Keratinocyte (primary cell): Measurements from ENCODE around the gene TTC21B. TPM values are rescaled to one million over a fixed set of nuclear protein-coding genes. Genes with fewer than 3 reads are reported as not detected.

Source experiments
- DNase-seq: peaks from one replicate; pipeline ENCODE4 v3.0.0-alpha.2; 2011; ENCODE audit warnings: low read depth, missing footprints, low spot score
- FAIRE-seq: peaks from 2 replicates; lab custom pipeline; 2011; peaks lifted over from hg19 to GRCh38; lab: Jason Lieb, UNC
- H2AFZ ChIP-seq: 2 replicates; pipeline ENCODE4 v1.6.0; 2012; ENCODE audit warnings: low read length, control low read depth, inconsistent platforms; ENCODE audit not compliant: control insufficient read depth
- H3K27ac ChIP-seq: 2 replicates; pipeline ENCODE4 v1.5.1; 2011; ENCODE audit warnings: low read length; ENCODE audit not compliant: control insufficient read depth, insufficient read depth
- H3K27me3 ChIP-seq: 3 replicates; pipeline ENCODE4 v1.6.0; 2011; ENCODE audit warnings: low read length; ENCODE audit not compliant: control insufficient read depth, insufficient read depth; ENCODE audit errors: extremely low read depth
- H3K36me3 ChIP-seq, 2 experiments: 2 replicates in 1 of 2; 3 replicates in 1 of 2; pipeline ENCODE4 v1.5.1; 2011; ENCODE audit warnings: low read length in 2 of 2, mild to moderate bottlenecking in 1 of 2; ENCODE audit not compliant: control insufficient read depth in 2 of 2, insufficient read depth in 2 of 2; ENCODE audit errors: extremely low read depth in 1 of 2
- H3K4me1 ChIP-seq: 3 replicates; pipeline ENCODE4 v1.5.1; 2011; ENCODE audit warnings: low read length; ENCODE audit not compliant: control insufficient read depth, insufficient read depth; ENCODE audit errors: extremely low read depth
- H3K4me2 ChIP-seq: 3 replicates; pipeline ENCODE4 v1.6.0; 2011; ENCODE audit warnings: low read depth, low read length; ENCODE audit not compliant: control insufficient read depth, insufficient read depth; ENCODE audit errors: extremely low read depth
- H3K4me3 ChIP-seq, 3 experiments: fragments of 200-600 bp in 1 of 3; sonication (generic) in 1 of 3; 2 replicates in 2 of 3; 3 replicates in 1 of 3; pipeline ENCODE4 v1.5.1; 2011 to 2016; ENCODE audit warnings: low read length in 3 of 3, mild to moderate bottlenecking in 3 of 3, control low read depth in 2 of 3, inconsistent platforms in 1 of 3, low read depth in 1 of 3, mixed read lengths in 1 of 3, mixed run types in 1 of 3, moderate library complexity in 1 of 3; ENCODE audit not compliant: control insufficient read depth in 2 of 3, insufficient read depth in 2 of 3; ENCODE audit errors: extremely low read depth in 1 of 3
- H3K79me2 ChIP-seq: 2 replicates; pipeline ENCODE4 v1.6.0; 2012; ENCODE audit warnings: low read length; ENCODE audit not compliant: control insufficient read depth, insufficient read depth
- H3K9ac ChIP-seq: 3 replicates; pipeline ENCODE4 v1.6.0; 2011; ENCODE audit warnings: low read length; ENCODE audit not compliant: control insufficient read depth, insufficient read depth; ENCODE audit errors: extremely low read depth
- H3K9me1 ChIP-seq: 3 replicates; pipeline ENCODE4 v1.6.0; 2011; ENCODE audit warnings: low read length; ENCODE audit not compliant: control insufficient read depth, insufficient read depth; ENCODE audit errors: extremely low read depth
- H3K9me3 ChIP-seq: 2 replicates; pipeline ENCODE4 v1.5.1; 2012; ENCODE audit warnings: low read depth, low read length; ENCODE audit not compliant: control insufficient read depth
- H4K20me1 ChIP-seq: 3 replicates; pipeline ENCODE4 v1.6.0; 2011; ENCODE audit warnings: low read length; ENCODE audit not compliant: control insufficient read depth, insufficient read depth; ENCODE audit errors: extremely low read depth
- EZH2 ChIP-seq: IDR thresholded peaks from one replicate; pipeline ENCODE4 v1.6.1; 2012; ENCODE audit warnings: inconsistent platforms, mild to moderate bottlenecking, low read length, moderate library complexity
- dilution Hi-C: fragments of 300-500 bp; cut with MboI; formaldehyde crosslinking; loops from one replicate; pipeline ENCODE4 v1.7.0; 2020; ENCODE audit warnings: low sequenced_read_pairs; ENCODE audit not compliant: extremely low pct_ligation_motif_present
- polyA plus RNA-seq, 5 experiments: library from polyadenylated mRNA; depleted of rRNA in 3 of 5; stranded (reverse) in 3 of 5; stranded (forward) in 1 of 5; unstranded in 1 of 5; fragments of >200 nt; gene quantifications; 1 replicate in 1 of 5; 2 replicates in 3 of 5; 3 replicates in 1 of 5; pipeline versions ENCODE4 v1.2.1 to v1.2.3, GENCODE V29; 2011 to 2012; ENCODE audit warnings: missing spikeins in 2 of 5, low read depth in 1 of 5, low replicate concordance in 1 of 5
- TF ChIP-seq, protein P1 (sequence below), 3 experiments: IDR thresholded peaks in 1 of 3; conservative IDR thresholded peaks in 1 of 3; optimal IDR thresholded peaks in 1 of 3; 2 replicates in 2 of 3; 3 replicates in 1 of 3; pipeline versions ENCODE3 to v1.5.1; 2011; ENCODE audit warnings: low read length in 3 of 3, mild to moderate bottlenecking in 3 of 3, moderate library complexity in 2 of 3, control low read depth in 1 of 3, inconsistent platforms in 1 of 3; ENCODE audit not compliant: insufficient read depth in 2 of 3; ENCODE audit errors: extremely low read depth in 1 of 3

Gene TTC21B
- polyA plus RNA-seq, 1 donor (not counting 4 experiments of a cell fraction or from before 2014, with no cell fraction given), result 8.0 TPM

DNA sequence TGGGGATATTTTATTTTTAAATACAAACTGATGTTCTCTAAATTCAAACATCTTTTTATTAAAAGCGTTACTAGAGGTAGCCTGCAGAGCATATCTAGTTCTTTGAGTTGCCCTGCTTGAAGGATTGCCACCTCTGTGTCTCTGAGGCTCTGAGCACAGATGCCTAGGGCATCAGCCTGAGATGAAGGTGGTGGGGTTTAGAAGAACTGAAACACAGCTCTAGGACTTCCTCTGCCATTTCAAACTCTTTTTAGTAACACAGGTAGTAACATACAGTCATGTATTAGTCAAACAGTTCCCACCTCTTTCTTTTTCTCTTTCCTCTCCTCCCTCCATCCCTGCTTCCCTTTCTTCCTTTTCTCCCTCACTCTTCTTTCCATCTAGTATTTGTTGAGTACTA lies 57.6 kb downstream of the TTC21B start:
- Histone ChIP-seq H3K4me3 (no peak overlapping the region), H3K9ac (no peak overlapping the region)
- dilution Hi-C loops, result no loop called here

DNA sequence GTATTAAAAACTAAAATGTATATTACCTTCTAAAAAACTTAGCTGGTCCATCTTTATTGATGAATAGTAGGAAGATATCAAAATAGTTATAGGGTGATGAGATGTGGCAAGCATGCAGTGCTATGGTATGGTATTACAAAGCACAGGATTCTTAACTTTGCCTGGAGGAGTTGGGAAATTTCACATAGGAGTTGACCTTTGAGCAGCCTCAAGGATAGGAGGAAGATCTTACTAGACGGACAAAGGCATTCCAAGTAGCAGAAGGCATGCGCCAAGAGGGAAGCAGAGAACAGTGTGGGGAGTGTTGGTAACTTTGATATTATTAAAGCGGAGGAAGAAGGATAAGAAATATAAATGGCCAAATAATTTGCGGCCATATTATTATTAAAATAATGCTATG lies 60.0 kb downstream of the TTC21B start:
- FAIRE-seq, result no peak
- H3K9me1 ChIP-seq, result no peaks in the 10 kb centered on the region
- no peak for DNase-seq
- no peaks in the 10 kb centered on the region for H3K9me3 ChIP-seq
- peaks cover 6% of the 10 kb centered on the region for H3K4me1 ChIP-seq
- H3K4me2 ChIP-seq, result no peak overlapping the region
- no peak for TF ChIP-seq EZH2
- TF ChIP-seq, protein P1, sequence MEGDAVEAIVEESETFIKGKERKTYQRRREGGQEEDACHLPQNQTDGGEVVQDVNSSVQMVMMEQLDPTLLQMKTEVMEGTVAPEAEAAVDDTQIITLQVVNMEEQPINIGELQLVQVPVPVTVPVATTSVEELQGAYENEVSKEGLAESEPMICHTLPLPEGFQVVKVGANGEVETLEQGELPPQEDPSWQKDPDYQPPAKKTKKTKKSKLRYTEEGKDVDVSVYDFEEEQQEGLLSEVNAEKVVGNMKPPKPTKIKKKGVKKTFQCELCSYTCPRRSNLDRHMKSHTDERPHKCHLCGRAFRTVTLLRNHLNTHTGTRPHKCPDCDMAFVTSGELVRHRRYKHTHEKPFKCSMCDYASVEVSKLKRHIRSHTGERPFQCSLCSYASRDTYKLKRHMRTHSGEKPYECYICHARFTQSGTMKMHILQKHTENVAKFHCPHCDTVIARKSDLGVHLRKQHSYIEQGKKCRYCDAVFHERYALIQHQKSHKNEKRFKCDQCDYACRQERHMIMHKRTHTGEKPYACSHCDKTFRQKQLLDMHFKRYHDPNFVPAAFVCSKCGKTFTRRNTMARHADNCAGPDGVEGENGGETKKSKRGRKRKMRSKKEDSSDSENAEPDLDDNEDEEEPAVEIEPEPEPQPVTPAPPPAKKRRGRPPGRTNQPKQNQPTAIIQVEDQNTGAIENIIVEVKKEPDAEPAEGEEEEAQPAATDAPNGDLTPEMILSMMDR (optimal IDR thresholded peaks at IDR 0.05 in 1 of 3, IDR thresholded peaks at IDR 0.05 in 1 of 3, conservative IDR thresholded peaks at IDR 0.05 in 1 of 3; ENCODE audit: extremely low read depth in 1 of 3, insufficient read depth in 2 of 3, low read length in 3 of 3), result no peak
- no peaks in the 10 kb centered on the region for H4K20me1 ChIP-seq
- dilution Hi-C loops, result no loop called here
- no peak overlapping the region for H3K9ac ChIP-seq
- no peak overlapping the region for H2AFZ ChIP-seq
- H3K36me3 ChIP-seq, result peaks cover 1 to 3% of the 10 kb centered on the region in 2 experiments
- H3K79me2 ChIP-seq, result no peaks in the 10 kb centered on the region
- no peak overlapping the region for H3K4me3 ChIP-seq
- no peak overlapping the region for H3K27ac ChIP-seq
- no peaks in the 10 kb centered on the region for H3K27me3 ChIP-seq

More for the DNA sequence above, 57.6 kb downstream of the TTC21B start:
- no peak overlapping the region for H3K4me2 ChIP-seq
- H2AFZ ChIP-seq, result no peak overlapping the region
- H3K27me3 ChIP-seq, result no peaks in the 10 kb centered on the region
- peaks cover 1 to 3% of the 10 kb centered on the region in 2 experiments for H3K36me3 ChIP-seq
- FAIRE-seq (no peak), DNase-seq (no peak)
- no peaks in the 10 kb centered on the region for H4K20me1 ChIP-seq
- no peak overlapping the region for H3K27ac ChIP-seq
- TF ChIP-seq, protein P1 (optimal IDR thresholded peaks at IDR 0.05 in 1 of 3, IDR thresholded peaks at IDR 0.05 in 1 of 3, conservative IDR thresholded peaks at IDR 0.05 in 1 of 3; ENCODE audit: extremely low read depth in 1 of 3, insufficient read depth in 2 of 3, low read length in 3 of 3), result no peak
- no peak for TF ChIP-seq EZH2
- no peaks in the 10 kb centered on the region for H3K9me1 ChIP-seq
- H3K79me2 ChIP-seq, result no peaks in the 10 kb centered on the region
- peaks cover 11% of the 10 kb centered on the region for H3K4me1 ChIP-seq
- H3K9me3 ChIP-seq, result no peaks in the 10 kb centered on the region
